Esophagus muscularis mucosa (tissue), 4 donors: ENCODE results near the gene PLPPR2.

Experiments used
- EP300 ChIP-seq: sonication (generic); formaldehyde crosslinking; IDR thresholded peaks from one replicate; pipeline ENCODE4 v1.6.1; 2017; ENCODE audit warnings: antibody characterized with exemption
- POLR2A ChIP-seq: fragments of 450-650 bp; IDR thresholded peaks from one replicate; pipeline ENCODE4 v1.6.1; 2017; ENCODE audit warnings: antibody characterized with exemption, moderate library complexity, mild to moderate bottlenecking, low read depth
- POLR2AphosphoS5 ChIP-seq, 2 donors: sonication (generic); formaldehyde crosslinking; IDR thresholded peaks; one replicate each; pipeline ENCODE4 v1.6.1; 2017; ENCODE audit warnings: antibody characterized with exemption in 2 of 2
- TF ChIP-seq, protein P1 (sequence below), 3 experiments: fragments of 200-600 bp in 2 of 3; fragments of 450-650 bp in 1 of 3; sonication (generic) in 2 of 3; IDR thresholded peaks; one replicate each; pipeline ENCODE4 v1.5.1; 2017 to 2019; ENCODE audit warnings: antibody characterized with exemption in 3 of 3, mild to moderate bottlenecking in 2 of 3, moderate library complexity in 1 of 3

DNA sequence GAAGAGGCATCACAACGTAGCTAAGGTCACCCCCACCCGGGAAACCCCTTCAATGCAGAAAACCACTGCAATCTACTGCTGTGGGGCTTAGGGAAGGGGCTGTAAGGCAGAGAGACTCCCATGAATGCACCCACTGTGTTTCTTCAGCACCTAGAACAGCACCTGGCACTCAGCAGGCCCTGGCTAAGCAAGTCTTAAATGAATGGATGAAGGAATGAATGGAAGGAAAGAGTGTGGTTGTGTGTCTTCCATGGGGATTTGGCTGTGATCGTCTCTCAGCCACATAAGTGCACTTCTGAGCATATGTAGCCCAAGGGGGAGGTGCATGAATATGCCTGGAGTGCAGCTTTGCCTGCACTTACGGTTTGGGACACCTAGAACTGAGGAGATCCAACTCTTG is 6.1 kb upstream of the PLPPR2 start:
- TF ChIP-seq POLR2A (no peak), POLR2AphosphoS5 (IDR thresholded peaks at IDR 0.05) (no peak), EP300 (no peak)
- TF ChIP-seq, protein P1, sequence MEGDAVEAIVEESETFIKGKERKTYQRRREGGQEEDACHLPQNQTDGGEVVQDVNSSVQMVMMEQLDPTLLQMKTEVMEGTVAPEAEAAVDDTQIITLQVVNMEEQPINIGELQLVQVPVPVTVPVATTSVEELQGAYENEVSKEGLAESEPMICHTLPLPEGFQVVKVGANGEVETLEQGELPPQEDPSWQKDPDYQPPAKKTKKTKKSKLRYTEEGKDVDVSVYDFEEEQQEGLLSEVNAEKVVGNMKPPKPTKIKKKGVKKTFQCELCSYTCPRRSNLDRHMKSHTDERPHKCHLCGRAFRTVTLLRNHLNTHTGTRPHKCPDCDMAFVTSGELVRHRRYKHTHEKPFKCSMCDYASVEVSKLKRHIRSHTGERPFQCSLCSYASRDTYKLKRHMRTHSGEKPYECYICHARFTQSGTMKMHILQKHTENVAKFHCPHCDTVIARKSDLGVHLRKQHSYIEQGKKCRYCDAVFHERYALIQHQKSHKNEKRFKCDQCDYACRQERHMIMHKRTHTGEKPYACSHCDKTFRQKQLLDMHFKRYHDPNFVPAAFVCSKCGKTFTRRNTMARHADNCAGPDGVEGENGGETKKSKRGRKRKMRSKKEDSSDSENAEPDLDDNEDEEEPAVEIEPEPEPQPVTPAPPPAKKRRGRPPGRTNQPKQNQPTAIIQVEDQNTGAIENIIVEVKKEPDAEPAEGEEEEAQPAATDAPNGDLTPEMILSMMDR (IDR thresholded peaks at IDR 0.05), result no peak
